Spleen (tissue), 7 donors: ENCODE results near the gene MTPN.

Source experiments
- CTCF ChIP-seq, 11 experiments: fragments of 200-600 bp in 7 of 11; fragments of 450-650 bp in 4 of 11; sonication (generic) in 4 of 11; IDR thresholded peaks in 8 of 11; conservative IDR thresholded peaks in 3 of 11; 1 replicate in 7 of 11; 2 replicates in 4 of 11; pipeline versions ENCODE4 v1.4.0 to v1.8.0; 2016 to 2021; ENCODE audit warnings: antibody characterized with exemption in 11 of 11, inconsistent platforms in 4 of 11, mild to moderate bottlenecking in 1 of 11
- POLR2A ChIP-seq, 3 donors: fragments of 450-650 bp; IDR thresholded peaks; one replicate each; pipeline ENCODE4 v1.5.1; 2017; ENCODE audit warnings: antibody characterized with exemption in 3 of 3, mild to moderate bottlenecking in 1 of 3
- donor health status: DM: no; HTN: no; CAD: no; lungs with moderate emphysema.
- donor health status: DM: no; HTN: no; CAD: no.
- donor health status: DM: no; HTN: no; CAD: no.

GRCh38 chr7:135877805-135878204, 99.4 kb downstream of the MTPN start:
- no peak for TF ChIP-seq CTCF (IDR thresholded peaks at IDR 0.05 in 8 of 11, conservative IDR thresholded peaks at IDR 0.05 in 3 of 11)
- no peak for TF ChIP-seq POLR2A (IDR thresholded peaks at IDR 0.05)
